Activated CD4-positive, alpha-beta T cell treated with anti-CD3 and anti-CD28 coated beads, Interleukin-2, amount 10 ng/mL, durations not matched to agents 7 days and 5 days (primary cell): ENCODE data around the gene KIF1C. TPM values are rescaled to one million over a fixed set of nuclear protein-coding genes. Genes with fewer than 3 reads are reported as not detected.
"Not testable (repeated sequence)": the region's sequence is repeated elsewhere in the genome, so short reads cannot be mapped to it uniquely, and the experiment has no call there.

Experiments used
- CTCF ChIA-PET: fragments of 350-600 bp; sonication (Branson Sonifier 250); formaldehyde crosslinking; loops from one replicate; lab custom pipeline; 2021; ENCODE audit warnings: antibody characterized with exemption; lab: Charles Lee
- POLR2A ChIA-PET: fragments of 350-600 bp; sonication (Branson Sonifier 250); formaldehyde crosslinking; loops from one replicate; lab custom pipeline; 2021; ENCODE audit warnings: antibody characterized with exemption; lab: Charles Lee
- DNase-seq: peaks from one replicate; pipeline ENCODE4 v3.0.0-alpha.2; 2020
- H3K27ac Mint-ChIP-seq: one replicate; pipeline ENCODE4 v1.8.0; 2021; ENCODE audit warnings: mild to moderate bottlenecking, moderate library complexity, mixed read lengths
- H3K27me3 Mint-ChIP-seq: one replicate; pipeline ENCODE4 v1.8.0; 2021; ENCODE audit warnings: mixed read lengths
- H3K36me3 Mint-ChIP-seq: one replicate; pipeline ENCODE4 v1.8.0; 2021; ENCODE audit warnings: low read depth, mixed read lengths
- H3K4me1 Mint-ChIP-seq: one replicate; pipeline ENCODE4 v1.8.0; 2021; ENCODE audit warnings: mixed read lengths
- H3K4me3 Mint-ChIP-seq: one replicate; pipeline ENCODE4 v1.8.0; 2021; ENCODE audit warnings: mild to moderate bottlenecking, moderate library complexity, mixed read lengths
- H3K9me3 Mint-ChIP-seq: one replicate; pipeline ENCODE4 v1.8.0; 2021; ENCODE audit warnings: mixed read lengths
- total RNA-seq, 2 experiments: library from RNA; stranded (reverse); gene quantifications; one replicate each; pipeline ENCODE4 v1.2.3, GENCODE V29; 2021

The KIF1C gene
- total RNA-seq, 2 experiments from 2014 or later: 36.6 to 48.8 TPM

DNA sequence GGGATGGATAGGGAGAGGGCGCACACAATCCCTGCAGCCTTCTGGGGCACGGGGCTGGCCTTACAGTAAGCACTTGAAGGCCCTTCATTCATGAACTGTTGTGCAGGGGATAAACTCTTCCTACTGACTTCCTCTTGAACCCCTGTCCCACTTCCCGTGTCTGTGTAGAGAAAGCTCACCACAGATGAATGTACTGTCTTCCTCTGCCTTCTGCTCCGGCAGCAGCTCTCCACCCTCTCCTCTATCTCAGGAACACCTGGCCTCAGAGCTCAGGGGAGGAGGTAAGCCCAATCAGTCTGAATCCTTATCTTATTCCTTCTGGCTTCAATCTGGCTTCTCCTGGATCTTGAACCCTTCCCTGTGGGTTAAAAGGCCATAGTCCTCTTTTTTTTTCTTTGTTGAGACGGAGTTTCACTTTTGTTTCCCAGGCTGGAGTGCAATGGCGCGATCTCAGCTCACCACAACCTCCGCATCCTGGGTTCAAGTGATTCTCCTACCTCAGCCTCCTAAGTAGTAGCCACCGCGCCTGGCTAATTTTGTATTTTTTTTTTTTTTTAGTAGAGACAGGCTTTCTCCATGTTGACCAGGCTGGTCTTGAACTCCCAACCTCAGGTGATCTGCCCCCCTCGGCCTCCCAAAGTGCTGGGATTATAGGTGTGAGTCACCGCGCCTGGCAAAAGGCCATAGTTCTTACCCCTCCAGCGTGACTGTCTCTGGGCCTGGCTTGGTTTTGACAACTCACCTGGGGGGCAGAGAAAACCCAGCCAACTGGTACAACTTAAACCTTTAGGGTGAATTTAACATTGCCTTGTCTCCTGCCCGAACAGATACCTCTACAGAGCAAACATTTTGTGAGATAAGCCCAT is 44.6 kb downstream of the KIF1C start:
- H3K4me1 Mint-ChIP-seq: peaks cover 59% of the 10 kb centered on the region
- POLR2A ChIA-PET: no interaction called here
- peak overlapping the region; percentile 97 for H3K27ac Mint-ChIP-seq

DNA sequence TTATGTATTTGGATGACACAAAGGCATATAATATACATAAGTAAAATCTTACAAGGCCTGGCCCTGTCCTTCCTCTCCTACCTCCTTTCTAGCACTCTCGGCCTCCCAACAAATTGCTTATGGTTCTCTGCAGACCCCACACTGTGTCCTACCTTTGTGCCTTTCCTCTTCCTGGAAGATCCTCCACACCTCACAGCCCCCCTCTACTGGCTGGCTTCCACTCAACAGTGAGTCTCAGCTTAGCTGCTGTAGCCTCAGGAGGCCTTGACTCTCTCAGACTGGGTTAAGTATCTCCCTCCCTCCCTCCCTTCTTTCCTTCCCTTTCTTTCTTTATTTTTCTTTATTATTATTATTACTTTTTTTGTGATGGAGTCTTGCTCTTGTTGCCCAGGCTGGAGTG is 45.8 kb downstream of the KIF1C start:
- Mint-ChIP-seq H3K27me3 (no peaks in the 10 kb centered on the region), H3K9me3 (peaks cover 3% of the 10 kb centered on the region), H3K4me1 (peaks cover 67% of the 10 kb centered on the region), H3K4me3 (peak overlapping the region; percentile 93), H3K27ac (peak overlapping the region; percentile 97), H3K36me3 (peaks cover 39% of the 10 kb centered on the region)
- ChIA-PET CTCF (interaction anchor here (0.8 to 1.4 kb wide), 2 partner anchors 13 to 22 kb away, joined by 3 to 4 read pairs; no protein-coding TSS in a partner anchor), POLR2A (no interaction called here)
- no peak for DNase-seq

More for the DNA sequence above, 44.6 kb downstream of the KIF1C start:
- H3K27me3 Mint-ChIP-seq: no peaks in the 10 kb centered on the region
- CTCF ChIA-PET: interaction anchor here (0.6 to 1.1 kb wide), 5 partner anchors 9 to 150 kb away, joined by 3 to 5 read pairs (median 3); partner anchors contain the start of gene ZFP3
- peaks cover 3% of the 10 kb centered on the region for H3K9me3 Mint-ChIP-seq
- peak; percentile 47 for DNase-seq
- H3K4me3 Mint-ChIP-seq: peak overlapping the region; percentile 93
- H3K36me3 Mint-ChIP-seq: peaks cover 29% of the 10 kb centered on the region

DNA sequence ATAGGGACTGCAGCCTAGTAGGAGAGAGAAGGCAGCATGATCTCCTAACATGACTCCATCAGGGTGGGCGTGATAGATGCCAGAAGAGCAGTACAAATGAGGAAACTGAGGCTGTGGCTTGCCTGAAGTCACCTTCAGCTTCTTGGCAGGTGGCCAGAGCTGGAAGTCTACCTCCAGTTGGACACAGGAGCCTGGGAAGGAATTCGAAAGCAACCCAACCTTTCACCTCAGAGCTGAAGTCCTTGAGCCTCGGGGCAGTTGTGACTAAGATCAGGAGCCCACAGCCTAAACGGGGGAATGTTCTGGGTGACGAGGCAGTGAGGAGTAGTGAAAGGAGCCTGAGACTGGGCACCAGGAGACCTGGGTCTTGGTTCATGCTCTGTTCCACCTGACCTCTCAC is 46.9 kb downstream of the KIF1C start:
- no peaks in the 10 kb centered on the region for H3K27me3 Mint-ChIP-seq
- CTCF ChIA-PET: interaction anchor here (1.4 to 2.7 kb wide), 4 partner anchors 8 to 38 kb away, joined by 3 to 11 read pairs (median 5); no protein-coding TSS in a partner anchor
- H3K9me3 Mint-ChIP-seq: peaks cover 3% of the 10 kb centered on the region
- no peak for DNase-seq
- peaks cover 43% of the 10 kb centered on the region for H3K36me3 Mint-ChIP-seq
- peaks cover 74% of the 10 kb centered on the region for H3K4me1 Mint-ChIP-seq
- POLR2A ChIA-PET: no interaction called here
- peak overlapping the region; percentile 16 for H3K4me3 Mint-ChIP-seq
- no peak overlapping the region for H3K27ac Mint-ChIP-seq

DNA sequence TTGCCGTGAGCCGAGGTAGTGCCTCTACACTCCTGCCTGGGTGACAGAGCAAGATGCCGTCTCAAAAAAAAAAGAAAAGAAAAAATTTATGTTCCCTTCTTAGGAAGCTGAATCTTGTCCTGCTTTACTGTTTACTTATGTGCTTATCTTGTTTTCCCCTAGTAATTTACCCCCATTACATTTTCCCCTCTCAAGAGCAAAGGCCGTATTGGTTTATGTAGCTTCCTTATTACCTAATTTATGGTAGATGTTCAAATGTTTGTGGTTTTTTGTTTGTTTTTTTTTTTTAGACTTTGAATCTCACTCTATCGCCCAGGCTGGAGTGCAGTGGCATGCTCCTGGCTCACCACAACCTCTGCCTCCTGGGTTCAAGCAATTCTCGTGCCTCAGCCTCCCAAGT is 47.7 kb downstream of the KIF1C start:
- H3K36me3 Mint-ChIP-seq: peaks cover 46% of the 10 kb centered on the region
- H3K4me3 Mint-ChIP-seq: peak overlapping the region; percentile 55
- no peaks in the 10 kb centered on the region for H3K27me3 Mint-ChIP-seq
- peak overlapping the region; percentile 89 for H3K27ac Mint-ChIP-seq
- POLR2A ChIA-PET: no interaction called here
- no peak for DNase-seq
- peaks cover under 1% of the 10 kb centered on the region for H3K9me3 Mint-ChIP-seq
- CTCF ChIA-PET: interaction anchor here (0.5 to 2.7 kb wide), 6 partner anchors 9 to 122 kb away, joined by 3 to 11 read pairs (median 4); no protein-coding TSS in a partner anchor
- peaks cover 77% of the 10 kb centered on the region for H3K4me1 Mint-ChIP-seq

DNA sequence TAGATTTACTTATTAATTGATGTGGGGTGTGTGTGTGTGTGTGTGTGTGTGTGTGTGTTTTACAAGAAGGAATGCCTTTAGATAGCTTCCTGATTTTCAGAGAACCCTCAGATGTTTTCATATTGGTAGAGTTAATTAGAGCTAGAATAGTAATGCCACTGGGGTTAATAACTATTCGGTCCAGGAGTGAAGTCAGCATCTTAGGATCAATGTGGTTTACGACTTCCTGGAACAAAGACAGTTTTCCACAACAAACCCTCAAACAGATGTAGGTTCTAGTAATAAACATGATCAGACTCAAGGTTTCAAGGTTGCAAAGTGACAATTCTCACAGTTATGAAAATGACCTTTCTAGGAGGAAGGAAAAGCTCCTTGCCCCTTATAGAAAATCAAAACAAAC is 49.7 kb downstream of the KIF1C start:
- Mint-ChIP-seq H3K36me3 (peaks cover 48% of the 10 kb centered on the region), H3K4me1 (peaks cover 68% of the 10 kb centered on the region), H3K9me3 (no peaks in the 10 kb centered on the region), H3K27ac (peak overlapping the region; percentile 46), H3K27me3 (no peaks in the 10 kb centered on the region), H3K4me3 (no peak overlapping the region)
- CTCF ChIA-PET: interaction anchor here (2.2 kb wide), 1 partner anchor 14 kb away, joined by 6 read pairs; no protein-coding TSS in a partner anchor
- POLR2A ChIA-PET: no interaction called here
- no peak for DNase-seq

DNA sequence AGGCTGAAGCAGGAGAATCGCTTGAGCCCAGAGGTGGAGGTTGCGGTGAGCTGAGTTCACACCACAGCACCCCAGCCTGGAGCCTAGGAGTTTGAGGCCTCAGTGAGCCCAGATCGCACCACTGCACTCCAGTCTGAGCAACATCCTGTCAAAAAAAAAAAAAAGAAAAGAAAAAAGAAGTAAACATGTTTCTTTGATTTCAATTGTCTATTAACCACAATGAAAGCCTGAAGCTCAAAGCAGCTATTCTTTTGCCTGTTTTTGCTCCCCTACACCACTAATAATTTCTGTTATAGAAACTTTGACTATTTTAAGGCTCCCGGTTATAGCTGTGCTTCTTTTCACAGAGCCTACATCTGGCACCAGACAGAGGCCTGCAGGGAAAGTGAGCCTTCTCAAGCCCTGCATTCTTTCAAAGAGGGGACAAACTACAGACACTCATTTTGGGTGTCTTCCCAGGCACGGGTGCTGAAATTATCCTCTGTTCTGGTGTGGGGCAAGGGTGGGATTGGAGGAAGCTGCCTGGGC is 51.6 kb downstream of the KIF1C start:
- Mint-ChIP-seq H3K27me3 (no peaks in the 10 kb centered on the region), H3K4me1 (peaks cover 56% of the 10 kb centered on the region), H3K27ac (peak overlapping the region; percentile 93), H3K4me3 (peak overlapping the region; percentile 32), H3K36me3 (peaks cover 45% of the 10 kb centered on the region), H3K9me3 (no peaks in the 10 kb centered on the region)
- ChIA-PET CTCF (interaction anchor here (0.6 to 1.6 kb wide), 9 partner anchors 18 to 82 kb away, joined by 3 to 5 read pairs (median 4); partner anchors contain the start of gene ZFP3), POLR2A (no interaction called here)
- DNase-seq: peak; percentile 81

DNA sequence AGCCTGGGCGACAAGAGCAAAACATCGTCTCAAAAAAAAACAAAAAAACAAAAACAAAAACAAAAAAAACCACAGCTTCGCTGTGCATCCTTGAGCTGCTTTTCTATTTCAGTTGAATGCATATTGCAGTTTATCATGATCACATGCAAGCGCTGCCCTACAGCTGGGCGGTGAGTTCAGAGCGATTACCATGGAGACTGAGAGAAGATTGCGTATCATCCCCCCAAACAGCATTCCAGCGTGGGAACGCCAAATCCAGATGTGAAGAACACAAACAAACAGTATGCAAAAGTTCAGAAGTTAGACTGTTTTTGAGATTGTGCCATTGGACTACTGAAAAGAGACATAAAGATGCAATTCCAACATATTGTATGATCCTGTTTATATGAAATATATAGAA is 52.5 kb downstream of the KIF1C start:
- ChIA-PET POLR2A (interaction anchor here (0.6 kb wide), 1 partner anchor 12 kb away, joined by 6 read pairs; no protein-coding TSS in a partner anchor), CTCF (interaction anchor here (0.9 to 1.6 kb wide), 3 partner anchors 18 to 83 kb away, joined by 3 to 5 read pairs (median 5); no protein-coding TSS in a partner anchor)
- Mint-ChIP-seq H3K27ac (peak overlapping the region; percentile 93), H3K27me3 (no peaks in the 10 kb centered on the region), H3K4me3 (no peak overlapping the region), H3K9me3 (no peaks in the 10 kb centered on the region), H3K4me1 (peaks cover 49% of the 10 kb centered on the region), H3K36me3 (peaks cover 45% of the 10 kb centered on the region)
- no peak for DNase-seq

DNA sequence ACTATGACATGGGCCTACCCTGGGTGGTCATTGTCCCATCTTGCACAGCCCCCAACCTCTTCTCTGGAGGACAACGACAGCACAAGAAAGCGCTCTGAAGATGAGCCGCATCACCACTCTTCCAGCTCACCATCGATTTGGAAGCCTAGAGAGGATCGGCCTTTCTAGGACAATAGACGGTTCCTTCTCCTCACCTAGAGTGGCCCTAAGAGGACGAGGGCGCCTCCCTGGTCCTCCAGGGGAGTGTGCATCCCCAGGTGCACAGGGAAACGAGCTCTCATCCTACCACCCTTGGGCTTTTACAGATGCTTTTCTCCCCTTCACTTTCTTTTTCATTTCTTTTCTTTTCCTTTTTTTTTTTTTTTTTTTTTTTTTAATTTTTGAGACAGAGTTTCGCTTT is 57.8 kb downstream of the KIF1C start:
- Mint-ChIP-seq H3K36me3 (peaks cover 20% of the 10 kb centered on the region), H3K4me1 (peaks cover 7% of the 10 kb centered on the region)
- CTCF ChIA-PET: interaction anchor here (0.7 kb wide), 1 partner anchor 147 kb away, joined by 4 read pairs; no protein-coding TSS in a partner anchor

DNA sequence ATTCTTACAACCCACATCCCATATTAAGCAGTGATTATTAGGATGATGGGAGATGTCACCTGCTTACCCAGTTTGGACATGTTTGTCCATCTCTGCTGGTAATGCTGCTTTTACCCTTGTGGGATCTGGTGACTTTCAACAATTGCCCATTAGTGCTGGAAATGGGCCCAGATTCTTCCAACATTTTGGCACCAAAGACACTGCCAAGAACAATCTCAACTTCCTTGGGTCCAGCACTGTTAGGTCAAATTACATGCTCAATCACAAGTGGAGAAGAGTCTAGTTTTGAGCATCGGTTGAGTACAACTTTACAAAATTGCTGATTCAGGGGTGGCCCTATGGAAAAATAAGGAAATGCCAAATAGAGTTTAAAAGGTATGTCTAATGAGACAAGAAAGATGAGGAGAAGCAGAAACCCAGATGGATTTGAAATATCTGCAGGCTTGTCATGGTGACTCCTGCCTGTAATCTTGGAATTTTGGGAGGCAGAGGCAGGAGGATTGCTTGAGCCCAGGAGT is 67.5 kb downstream of the KIF1C start:
- H3K36me3 Mint-ChIP-seq: peaks cover 5% of the 10 kb centered on the region
- POLR2A ChIA-PET: no interaction called here
- H3K4me3 Mint-ChIP-seq: no peak overlapping the region
- no peaks in the 10 kb centered on the region for H3K9me3 Mint-ChIP-seq
- H3K4me1 Mint-ChIP-seq: peaks cover 12% of the 10 kb centered on the region
- no peak overlapping the region for H3K27ac Mint-ChIP-seq
- no peak for DNase-seq
- H3K27me3 Mint-ChIP-seq: no peaks in the 10 kb centered on the region
- CTCF ChIA-PET: no interaction called here

More for the DNA sequence above, 57.8 kb downstream of the KIF1C start:
- no peak for DNase-seq
- Mint-ChIP-seq H3K27me3 (no peaks in the 10 kb centered on the region), H3K9me3 (no peaks in the 10 kb centered on the region), H3K27ac (no peak overlapping the region), H3K4me3 (no peak overlapping the region)
- POLR2A ChIA-PET: interaction anchor here (0.7 kb wide), 1 partner anchor 574 kb away, joined by 11 read pairs; no protein-coding TSS in a partner anchor

DNA sequence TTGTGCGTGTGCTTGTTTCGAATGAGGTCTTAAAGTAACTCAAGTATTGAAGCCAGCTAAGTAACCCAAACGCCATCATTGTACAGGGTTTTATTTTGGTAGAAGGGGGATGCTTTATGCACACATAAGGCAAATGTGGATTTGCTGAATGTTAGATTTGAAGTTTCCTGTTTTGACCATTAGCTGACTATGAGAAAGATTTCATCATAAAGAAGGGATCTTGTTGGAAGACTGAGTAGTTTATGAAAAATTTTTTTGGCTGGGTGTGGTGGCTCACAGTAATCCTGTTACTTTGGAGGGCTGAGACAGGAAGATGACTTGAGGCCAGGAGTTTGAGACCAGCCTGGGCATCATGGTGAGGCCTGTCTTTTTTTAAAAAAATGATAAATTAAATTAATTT is 70.5 kb downstream of the KIF1C start:
- Mint-ChIP-seq H3K27me3 (no peaks in the 10 kb centered on the region), H3K4me1 (peaks cover 3% of the 10 kb centered on the region), H3K36me3 (peaks cover 5% of the 10 kb centered on the region), H3K4me3 (no peak overlapping the region), H3K9me3 (no peaks in the 10 kb centered on the region), H3K27ac (no peak overlapping the region)
- no peak for DNase-seq
- POLR2A ChIA-PET: interaction anchor here (0.5 kb wide), 1 partner anchor 16 kb away, joined by 3 read pairs; no protein-coding TSS in a partner anchor
- CTCF ChIA-PET: interaction anchor here (0.6 to 1.3 kb wide), 6 partner anchors 10 to 297 kb away, joined by 3 to 6 read pairs (median 4); partner anchors contain the start of gene ZFP3

DNA sequence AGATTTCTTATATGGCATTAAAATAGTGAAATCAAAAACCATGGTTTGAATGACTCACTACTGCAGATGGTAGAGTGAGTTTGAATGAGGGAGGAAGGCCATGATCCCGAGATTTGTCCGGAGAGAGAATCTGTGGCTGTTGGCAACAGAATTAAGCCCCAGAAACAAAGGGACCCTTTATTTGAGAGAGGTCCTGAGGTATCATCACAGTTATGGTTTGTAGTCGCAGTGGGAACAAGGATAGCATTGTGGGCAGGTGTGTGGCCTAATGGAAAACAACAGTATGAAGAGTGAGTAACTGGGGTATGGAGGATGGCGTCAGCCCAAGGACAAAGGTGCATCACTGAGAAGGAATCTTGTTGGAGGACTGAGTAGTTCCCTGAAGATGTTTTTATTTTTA is 72.0 kb downstream of the KIF1C start:
- ChIA-PET CTCF (no interaction called here), POLR2A (no interaction called here)
- H3K27ac Mint-ChIP-seq: no peak overlapping the region
- H3K4me1 Mint-ChIP-seq: peaks cover 3% of the 10 kb centered on the region
- H3K36me3 Mint-ChIP-seq: peaks cover 5% of the 10 kb centered on the region
- no peaks in the 10 kb centered on the region for H3K27me3 Mint-ChIP-seq
- H3K4me3 Mint-ChIP-seq: no peak overlapping the region
- no peaks in the 10 kb centered on the region for H3K9me3 Mint-ChIP-seq
- no peak for DNase-seq

DNA sequence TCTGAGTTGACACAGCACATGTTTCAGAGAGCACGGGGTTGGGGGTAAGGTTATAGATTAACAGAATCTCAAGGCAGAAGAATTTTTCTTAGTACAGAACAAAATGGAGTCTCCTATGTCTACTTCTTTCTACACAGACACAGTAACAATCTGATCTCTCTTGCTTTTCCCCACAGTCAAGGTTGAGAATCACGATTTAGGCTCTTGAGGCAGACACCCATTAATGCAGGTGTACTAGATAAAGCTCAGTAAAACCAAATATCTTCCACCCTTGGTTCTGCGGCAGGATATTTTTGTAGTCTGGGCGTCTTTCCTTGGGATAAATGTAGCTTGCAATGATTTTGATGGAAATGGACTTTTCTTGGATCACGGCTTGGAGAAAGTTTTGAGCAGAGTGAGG is 77.7 kb downstream of the KIF1C start:
- not testable (repeated sequence) for H3K4me3 Mint-ChIP-seq, H3K9me3 Mint-ChIP-seq, H3K27me3 Mint-ChIP-seq, DNase-seq, H3K27ac Mint-ChIP-seq
- ChIA-PET POLR2A (interaction anchor here (0.8 kb wide), 1 partner anchor 296 kb away, joined by 3 read pairs; no protein-coding TSS in a partner anchor), CTCF (interaction anchor here (0.6 kb wide), 3 partner anchors 78 to 810 kb away, joined by 3 read pairs; partner anchors contain the start of gene INCA1)
- Mint-ChIP-seq H3K36me3 (peaks cover 16% of the 10 kb centered on the region), H3K4me1 (peaks cover 23% of the 10 kb centered on the region)
